Ramos (cell line): ENCODE measurements around the gene SORCS2.

Experiments used
- in situ Hi-C: fragments of 300-500 bp; cut with MboI; formaldehyde crosslinking; loops from one replicate; pipeline ENCODE4 v1.14.3; 2022; ENCODE audit warnings: low sequenced_read_pairs; ENCODE audit not compliant: unreplicated experiment

Gene SORCS2

GRCh38 chr4:7256984-7257810 lies 64.9 kb downstream of the SORCS2 start:
- in situ Hi-C loops: no loop called here

GRCh38 chr4:7259039-7259438 lies 66.7 kb downstream of the SORCS2 start:
- in situ Hi-C loops: no loop called here

GRCh38 chr4:7260569-7260968 lies 68.2 kb downstream of the SORCS2 start:
- in situ Hi-C loops: no loop called here

- in situ Hi-C loops: no loop called here
Measured at GRCh38 chr4:7261087-7261486, 68.7 kb downstream of the SORCS2 start.

- in situ Hi-C loops: no loop called here
Measured at GRCh38 chr4:7261536-7261935, 69.2 kb downstream of the SORCS2 start.

- in situ Hi-C loops: no loop called here
Measured at GRCh38 chr4:7262134-7262533, 69.8 kb downstream of the SORCS2 start.

- in situ Hi-C loops: no loop called here
Measured at GRCh38 chr4:7263166-7263565, 70.8 kb downstream of the SORCS2 start.

- in situ Hi-C loops: no loop called here
Measured at GRCh38 chr4:7264694-7265093, 72.4 kb downstream of the SORCS2 start.

GRCh38 chr4:7266525-7267292 lies 74.4 kb downstream of the SORCS2 start:
- in situ Hi-C loops: no loop called here

GRCh38 chr4:7267829-7268228 lies 75.5 kb downstream of the SORCS2 start:
- in situ Hi-C loops: no loop called here

- in situ Hi-C loops: no loop called here
Measured at GRCh38 chr4:7268941-7269340, 76.6 kb downstream of the SORCS2 start.

GRCh38 chr4:7270121-7270520 lies 77.8 kb downstream of the SORCS2 start:
- in situ Hi-C loops: no loop called here

- in situ Hi-C loops: no loop called here
Measured at GRCh38 chr4:7272404-7272803, 80.1 kb downstream of the SORCS2 start.

GRCh38 chr4:7273738-7274297 lies 81.5 kb downstream of the SORCS2 start:
- in situ Hi-C loops: no loop called here

GRCh38 chr4:7275067-7275466 lies 82.7 kb downstream of the SORCS2 start:
- in situ Hi-C loops: no loop called here

- in situ Hi-C loops: no loop called here
Measured at GRCh38 chr4:7275490-7276154, 83.3 kb downstream of the SORCS2 start.

- in situ Hi-C loops: no loop called here
Measured at GRCh38 chr4:7276515-7276914, 84.2 kb downstream of the SORCS2 start.

GRCh38 chr4:7278071-7278765 lies 85.9 kb downstream of the SORCS2 start:
- in situ Hi-C loops: no loop called here

- in situ Hi-C loops: no loop called here
Measured at GRCh38 chr4:7278981-7279380, 86.6 kb downstream of the SORCS2 start.

GRCh38 chr4:7279902-7280301 lies 87.6 kb downstream of the SORCS2 start:
- in situ Hi-C loops: no loop called here
